ENCODE data around the gene RFK.

The RFK gene

DNA sequence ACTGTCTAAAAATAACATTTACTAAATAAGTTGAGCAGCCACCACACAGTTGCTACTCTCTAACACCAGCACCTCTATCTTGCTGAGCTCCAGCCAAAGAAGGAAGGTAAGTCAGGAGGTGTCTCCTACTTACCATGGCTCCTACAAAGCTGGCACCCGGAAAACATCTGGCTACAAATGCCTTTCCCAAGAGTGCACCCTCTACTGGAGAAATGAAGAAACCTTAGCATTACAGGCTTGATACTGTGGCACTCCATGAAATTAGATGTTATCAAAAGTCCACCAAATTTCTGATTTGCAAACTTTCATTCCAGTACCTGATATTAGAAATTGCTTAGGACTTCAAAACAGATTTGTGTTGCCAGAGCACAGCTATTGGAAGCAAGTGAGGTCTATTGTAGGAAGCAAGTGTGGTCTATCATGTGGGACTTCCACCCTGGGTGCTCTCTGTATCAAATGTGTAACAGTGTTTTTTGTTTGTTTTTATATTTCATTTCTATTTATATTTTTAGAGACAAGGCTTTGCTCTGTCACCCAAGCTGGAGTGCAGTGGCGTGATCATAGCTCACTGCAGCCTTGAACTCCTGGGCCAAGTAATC is 25.7 kb upstream of the RFK start:
- no peak overlapping the region for H3K4me3 ChIP-seq (ENCODE audit: low read depth, low read length)
- TF ChIP-seq, protein P1, sequence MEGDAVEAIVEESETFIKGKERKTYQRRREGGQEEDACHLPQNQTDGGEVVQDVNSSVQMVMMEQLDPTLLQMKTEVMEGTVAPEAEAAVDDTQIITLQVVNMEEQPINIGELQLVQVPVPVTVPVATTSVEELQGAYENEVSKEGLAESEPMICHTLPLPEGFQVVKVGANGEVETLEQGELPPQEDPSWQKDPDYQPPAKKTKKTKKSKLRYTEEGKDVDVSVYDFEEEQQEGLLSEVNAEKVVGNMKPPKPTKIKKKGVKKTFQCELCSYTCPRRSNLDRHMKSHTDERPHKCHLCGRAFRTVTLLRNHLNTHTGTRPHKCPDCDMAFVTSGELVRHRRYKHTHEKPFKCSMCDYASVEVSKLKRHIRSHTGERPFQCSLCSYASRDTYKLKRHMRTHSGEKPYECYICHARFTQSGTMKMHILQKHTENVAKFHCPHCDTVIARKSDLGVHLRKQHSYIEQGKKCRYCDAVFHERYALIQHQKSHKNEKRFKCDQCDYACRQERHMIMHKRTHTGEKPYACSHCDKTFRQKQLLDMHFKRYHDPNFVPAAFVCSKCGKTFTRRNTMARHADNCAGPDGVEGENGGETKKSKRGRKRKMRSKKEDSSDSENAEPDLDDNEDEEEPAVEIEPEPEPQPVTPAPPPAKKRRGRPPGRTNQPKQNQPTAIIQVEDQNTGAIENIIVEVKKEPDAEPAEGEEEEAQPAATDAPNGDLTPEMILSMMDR (IDR thresholded peaks at IDR 0.05; ENCODE audit: borderline replicate concordance, insufficient read depth, low read depth, low read length) = peak; percentile 52; the same call in 1 of the 2 replicates

DNA sequence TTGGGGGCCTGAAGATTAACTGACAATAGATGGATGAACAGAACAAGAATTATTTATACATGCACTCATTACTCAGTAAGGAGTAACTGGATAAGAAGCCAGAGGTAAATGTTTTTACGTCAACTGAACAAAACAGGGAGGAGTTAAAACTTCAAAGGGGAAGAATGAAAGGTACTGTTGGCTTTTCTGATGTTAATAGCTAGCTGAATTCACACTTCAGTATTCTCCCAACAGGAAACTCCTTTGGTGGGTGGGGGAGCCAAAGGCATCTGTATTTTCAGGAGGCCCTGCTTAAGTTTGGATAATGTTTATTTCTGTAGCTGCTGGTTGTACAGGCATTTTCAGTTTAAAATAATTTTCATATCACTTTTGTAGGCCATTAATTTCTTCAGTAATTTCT is 23.2 kb upstream of the RFK start:
- TF ChIP-seq, protein P1 (IDR thresholded peaks at IDR 0.05; ENCODE audit: borderline replicate concordance, insufficient read depth, low read depth, low read length) = no peak
- no peak overlapping the region for H3K4me3 ChIP-seq (ENCODE audit: low read depth, low read length)

DNA sequence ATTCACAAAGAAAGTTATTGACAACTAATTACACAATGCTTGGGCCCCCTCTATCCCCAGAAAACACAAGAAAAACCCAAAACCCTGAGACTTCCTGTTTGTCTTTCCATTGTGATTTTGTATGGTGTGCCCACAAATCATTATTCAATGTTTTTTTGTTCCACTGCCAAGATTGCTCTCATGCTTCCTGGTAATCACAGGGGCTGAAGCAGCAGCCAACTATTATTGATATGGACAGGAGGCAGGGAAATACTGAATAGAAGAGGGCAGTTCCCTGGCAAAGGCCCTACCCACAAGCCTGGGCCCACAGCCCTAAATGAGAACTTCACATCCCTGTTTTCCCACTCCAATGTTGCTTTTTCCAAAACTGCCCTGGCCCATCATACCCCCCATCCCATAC is 21.5 kb upstream of the RFK start:
- TF ChIP-seq, protein P1 (IDR thresholded peaks at IDR 0.05; ENCODE audit: borderline replicate concordance, insufficient read depth, low read depth, low read length) = no peak
- H3K4me3 ChIP-seq (ENCODE audit: low read depth, low read length) = no peak overlapping the region

DNA sequence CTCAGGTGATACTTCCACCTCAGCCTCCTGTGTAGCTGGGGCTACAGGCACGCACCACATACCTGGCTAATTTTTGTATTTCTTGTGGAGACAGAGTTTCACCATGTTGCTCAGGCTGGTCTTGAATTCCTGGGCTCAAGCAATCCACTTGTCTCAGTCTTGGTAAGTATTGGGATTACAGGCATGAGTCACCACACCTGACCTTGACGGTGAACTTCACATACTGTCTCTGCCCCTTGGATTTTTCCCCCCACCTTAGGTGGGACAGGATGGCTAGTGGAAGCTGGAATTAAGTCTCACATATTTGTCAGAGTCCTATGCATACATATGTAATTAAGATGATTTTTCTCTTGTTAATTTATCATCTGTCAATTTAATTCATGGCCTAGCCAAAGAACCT is 20.9 kb upstream of the RFK start:
- no peak overlapping the region for H3K4me3 ChIP-seq (ENCODE audit: low read depth, low read length)
- TF ChIP-seq, protein P1 (IDR thresholded peaks at IDR 0.05; ENCODE audit: borderline replicate concordance, insufficient read depth, low read depth, low read length) = no peak

DNA sequence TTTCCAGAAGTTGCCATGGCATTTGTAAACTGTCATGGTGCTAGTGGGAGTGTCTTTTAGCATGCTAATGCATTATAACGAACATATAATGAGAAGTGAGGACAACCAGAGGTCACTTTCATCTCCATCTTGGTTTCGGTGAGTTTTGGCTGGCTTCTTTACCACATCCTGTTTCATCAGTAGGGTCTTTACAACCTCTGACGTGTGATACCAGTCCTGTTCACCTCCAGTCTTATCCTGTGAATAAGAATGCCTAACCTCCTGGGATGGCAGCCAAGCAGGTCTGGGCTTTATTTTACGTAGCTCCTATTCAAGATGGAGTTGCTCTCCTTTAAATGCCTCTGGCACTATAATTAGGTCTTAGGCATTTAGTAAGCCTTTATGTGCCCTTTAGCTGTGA is 20.4 kb upstream of the RFK start:
- no peak overlapping the region for H3K4me3 ChIP-seq (ENCODE audit: low read depth, low read length)
- TF ChIP-seq, protein P1 (IDR thresholded peaks at IDR 0.05; ENCODE audit: borderline replicate concordance, insufficient read depth, low read depth, low read length) = no peak

DNA sequence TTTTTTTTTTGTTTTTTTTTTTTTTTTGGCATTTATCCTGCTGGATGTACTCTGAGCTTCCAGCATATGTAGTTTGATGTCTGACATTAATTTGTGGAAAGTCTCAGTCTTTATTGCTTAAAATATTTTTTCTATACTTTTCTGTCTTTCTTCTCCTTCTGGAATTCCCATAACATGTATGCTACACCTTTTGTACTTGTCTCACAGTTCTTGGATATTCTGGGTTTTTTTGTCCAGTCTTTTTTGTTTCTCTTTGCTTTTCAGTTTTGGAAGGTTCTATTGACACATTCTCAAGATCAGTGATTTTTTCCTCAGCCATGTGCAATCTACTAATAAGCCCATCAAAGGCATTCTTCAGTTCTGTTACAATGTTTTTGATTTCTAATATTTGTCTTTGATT is 19.4 kb upstream of the RFK start:
- H3K4me3 ChIP-seq (ENCODE audit: low read depth, low read length) = no peak overlapping the region
- TF ChIP-seq, protein P1 (IDR thresholded peaks at IDR 0.05; ENCODE audit: borderline replicate concordance, insufficient read depth, low read depth, low read length) = no peak

DNA sequence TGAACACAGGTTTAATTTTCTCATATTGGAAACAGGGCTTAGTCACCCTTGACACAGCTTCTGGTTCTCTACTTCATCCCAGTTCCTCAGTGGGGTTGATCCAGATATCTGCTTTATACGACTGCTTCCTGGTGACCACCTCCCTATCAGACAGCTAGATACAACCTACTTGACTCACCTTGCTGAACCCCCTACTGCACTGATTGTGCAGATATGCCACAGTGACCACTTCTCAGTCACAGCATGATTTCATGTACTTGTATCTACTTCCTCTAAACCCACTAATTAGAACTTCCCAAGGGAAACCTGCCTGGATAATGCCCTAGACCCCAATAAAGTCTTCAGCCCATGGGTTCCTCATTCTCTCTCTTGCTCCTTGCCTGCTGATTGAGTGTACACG is 18.4 kb upstream of the RFK start:
- TF ChIP-seq, protein P1 (IDR thresholded peaks at IDR 0.05; ENCODE audit: borderline replicate concordance, insufficient read depth, low read depth, low read length) = no peak
- H3K4me3 ChIP-seq (ENCODE audit: low read depth, low read length) = no peak overlapping the region

Measured in GM12875 (cell line).